Small intestine (tissue), 7 donors: ENCODE measurements around the gene S100A4. TPM values are rescaled to one million over a fixed set of nuclear protein-coding genes. Genes with fewer than 3 reads are reported as not detected.
"Not testable (repeated sequence)": the region's sequence is repeated elsewhere in the genome, so short reads cannot be mapped to it uniquely, and the experiment has no call there.

Experiments
- DNase-seq, 2 donors: peaks; one replicate each; pipeline versions ENCODE4 v3.0.0 to v3.0.0-alpha.2; 2013
- FAIRE-seq: peaks from 2 replicates; lab custom pipeline; 2012; peaks lifted over from hg19 to GRCh38; lab: Jason Lieb, UNC
- H3K27ac ChIP-seq, 3 donors: one replicate each; pipeline ENCODE4 v1.5.1; 2013; ENCODE audit warnings: low read length in 2 of 3, mild to moderate bottlenecking in 2 of 3, control low read depth in 1 of 3, inconsistent platforms in 1 of 3, low read depth in 1 of 3, moderate library complexity in 1 of 3
- H3K27me3 ChIP-seq, 3 donors: one replicate each; pipeline ENCODE4 v1.6.1; 2013; ENCODE audit warnings: low read length in 3 of 3, inconsistent platforms in 1 of 3; ENCODE audit not compliant: control insufficient read depth in 3 of 3, insufficient read depth in 3 of 3
- H3K36me3 ChIP-seq, 3 donors: one replicate each; pipeline ENCODE4 v1.6.1; 2013; ENCODE audit warnings: low read length in 3 of 3, inconsistent platforms in 1 of 3, low read depth in 1 of 3, mild to moderate bottlenecking in 1 of 3, moderate library complexity in 1 of 3; ENCODE audit not compliant: control insufficient read depth in 3 of 3, insufficient read depth in 2 of 3
- H3K4me1 ChIP-seq, 3 donors: one replicate each; pipeline ENCODE4 v1.6.1; 2013; ENCODE audit warnings: low read length in 2 of 3, inconsistent platforms in 1 of 3, low read depth in 1 of 3, mild to moderate bottlenecking in 1 of 3, moderate library complexity in 1 of 3; ENCODE audit not compliant: control insufficient read depth in 3 of 3, insufficient read depth in 2 of 3
- H3K4me3 ChIP-seq, 3 donors: one replicate each; pipeline ENCODE4 v1.5.1; 2013; ENCODE audit warnings: low read length in 3 of 3, control low read depth in 1 of 3, inconsistent platforms in 1 of 3, low read depth in 1 of 3, mild to moderate bottlenecking in 1 of 3, moderate library complexity in 1 of 3
- H3K9me3 ChIP-seq, 2 donors: one replicate each; pipeline ENCODE4 v1.6.1; 2013; ENCODE audit warnings: low read depth in 1 of 2, low read length in 1 of 2; ENCODE audit not compliant: control insufficient read depth in 2 of 2, insufficient read depth in 1 of 2
- WGBS, 3 donors: extraction: QIAGEN DNeasy Blood & Tissue Kit; methylation state at CpG; one replicate each; pipeline ENCODE4 v1.1.7; 2013; 5-methylcytosine and 5-hydroxymethylcytosine counted together
- polyA plus RNA-seq, 4 donors: library from polyadenylated mRNA; stranded (reverse) in 3 of 4; unstranded in 1 of 4; fragments of 200-250 nt in 3 of 4; fragments of 120-200 nt in 1 of 4; gene quantifications; one replicate each; pipeline versions ENCODE4 v1.2.1 to v1.2.3, GENCODE V29; 2013
- donor health status: healthy with polysubstance abuse.
- donor health status: control.
- donor health status: control.
- donor health status: Bipolar disorder and iron deficiency.
- donor health status: healthy.

The S100A4 gene
- polyA plus RNA-seq, 4 donors = 7.6 to 230 (median 78.7) TPM

GRCh38 chr1:153583976-153584375 lies 38.4 kb upstream of the S100A4 start:
- FAIRE-seq (no peak), DNase-seq (no peak)
- Histone ChIP-seq H3K27ac (no peak overlapping the region), H3K4me1 (no peaks in the 10 kb centered on the region), H3K36me3 (no peaks in the 10 kb centered on the region), H3K27me3 (no peaks in the 10 kb centered on the region), H3K4me3 (no peak overlapping the region), H3K9me3 (no peaks in the 10 kb centered on the region)
- 74 to 91% (median 78%) methylated on average over 2 of the region's 2 CpGs for WGBS, 3 donors

GRCh38 chr1:153583514-153583913 lies 37.9 kb upstream of the S100A4 start:
- H3K27me3 ChIP-seq, H3K36me3 ChIP-seq, FAIRE-seq, DNase-seq, H3K9me3 ChIP-seq, H3K4me3 ChIP-seq, H3K27ac ChIP-seq, H3K4me1 ChIP-seq: not testable (repeated sequence)
- 52 to 75% (median 74%) methylated on average over 2 to 3 of the region's 3 CpGs for WGBS, 3 donors

DNA sequence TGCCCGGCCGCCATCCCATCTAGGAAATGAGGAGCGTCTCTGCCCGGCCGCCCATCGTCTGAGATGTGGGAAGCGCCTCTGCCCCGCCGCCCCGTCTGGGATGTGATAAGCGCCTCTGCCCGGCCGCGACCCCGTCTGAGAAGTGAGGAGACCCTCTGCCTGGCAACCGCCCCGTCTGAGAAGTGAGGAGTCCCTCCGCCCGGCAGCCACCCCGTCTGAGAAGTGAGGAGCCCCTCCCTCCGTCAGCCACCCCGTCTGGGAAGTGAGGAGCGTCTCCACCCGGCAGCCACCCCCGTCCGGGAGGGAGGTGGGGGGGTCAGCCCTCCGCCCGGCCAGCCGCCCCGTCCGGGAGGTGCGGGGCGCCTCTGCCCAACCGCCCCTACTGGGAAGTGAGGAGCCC lies 37.2 kb upstream of the S100A4 start:
- not testable (repeated sequence) for DNase-seq

GRCh38 chr1:153578936-153579335 lies 33.3 kb upstream of the S100A4 start:
- no peak overlapping the region for H3K27ac ChIP-seq
- DNase-seq (no peak), FAIRE-seq (no peak)
- no peaks in the 10 kb centered on the region for H3K27me3 ChIP-seq
- no peaks in the 10 kb centered on the region for H3K9me3 ChIP-seq
- peaks cover 0 to 3% (median 0%) of the 10 kb centered on the region in 3 donors for H3K4me1 ChIP-seq
- WGBS, 3 donors = 81 to 84% (median 82%) methylated on average over 3 of the region's 3 CpGs
- no peak overlapping the region for H3K4me3 ChIP-seq
- H3K36me3 ChIP-seq = no peaks in the 10 kb centered on the region

More for the DNA sequence above, 37.2 kb upstream of the S100A4 start:
- not testable (repeated sequence) for H3K36me3 ChIP-seq, H3K4me3 ChIP-seq, H3K27ac ChIP-seq, H3K4me1 ChIP-seq, H3K27me3 ChIP-seq, FAIRE-seq, H3K9me3 ChIP-seq
- WGBS, 3 donors = 94 to 96% (median 95%) methylated on average over 26 to 34 of the region's 34 CpGs

GRCh38 chr1:153578490-153578889 lies 32.9 kb upstream of the S100A4 start:
- H3K36me3 ChIP-seq = no peaks in the 10 kb centered on the region
- FAIRE-seq (no peak), DNase-seq (no peak)
- no peak overlapping the region for H3K27ac ChIP-seq
- no peaks in the 10 kb centered on the region for H3K9me3 ChIP-seq
- peaks cover 0 to 5% (median 0%) of the 10 kb centered on the region in 3 donors for H3K4me1 ChIP-seq
- H3K4me3 ChIP-seq = no peak overlapping the region
- H3K27me3 ChIP-seq = no peaks in the 10 kb centered on the region

DNA sequence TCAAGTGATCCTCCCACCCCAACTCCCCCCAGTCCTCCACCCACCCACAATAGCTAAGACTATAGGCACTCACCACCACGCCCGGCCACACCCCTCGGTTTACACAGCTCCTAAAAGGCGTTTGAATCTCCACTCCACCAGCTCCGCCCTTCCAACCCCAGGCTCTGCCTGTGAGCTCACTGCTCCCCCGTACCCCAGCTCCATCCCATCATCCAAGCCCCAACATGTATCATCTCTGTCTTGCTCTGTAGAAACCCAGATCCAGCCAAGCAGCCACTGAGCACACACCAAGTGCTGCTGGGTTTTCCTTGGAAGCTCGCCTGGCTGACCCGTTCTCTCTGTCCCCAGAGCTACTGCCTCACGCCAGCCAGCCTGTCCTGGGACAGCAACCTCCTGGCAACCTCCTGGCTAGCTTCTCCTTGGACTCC lies 32.0 kb upstream of the S100A4 start:
- no peaks in the 10 kb centered on the region for H3K9me3 ChIP-seq
- WGBS, 3 donors = 20 to 55% (median 43%) methylated on average over 9 of the region's 9 CpGs

GRCh38 chr1:153577138-153577537 lies 31.5 kb upstream of the S100A4 start:
- no peak overlapping the region for H3K4me3 ChIP-seq
- H3K9me3 ChIP-seq = no peaks in the 10 kb centered on the region
- peaks cover 0 to 10% (median 3%) of the 10 kb centered on the region in 3 donors for H3K4me1 ChIP-seq
- no peaks in the 10 kb centered on the region for H3K27me3 ChIP-seq
- FAIRE-seq (no peak), DNase-seq (no peak)
- 60 to 63% (median 61%) methylated on average over 4 of the region's 4 CpGs for WGBS, 3 donors
- H3K36me3 ChIP-seq = no peaks in the 10 kb centered on the region
- H3K27ac ChIP-seq = no peak overlapping the region

More for the DNA sequence above, 32.0 kb upstream of the S100A4 start:
- Histone ChIP-seq H3K27ac (no peak overlapping the region), H3K27me3 (no peaks in the 10 kb centered on the region), H3K36me3 (no peaks in the 10 kb centered on the region), H3K4me3 (no peak overlapping the region), H3K4me1 (peaks cover 0 to 10% (median 3%) of the 10 kb centered on the region in 3 donors)
- DNase-seq = no peak
- FAIRE-seq = no peak

DNA sequence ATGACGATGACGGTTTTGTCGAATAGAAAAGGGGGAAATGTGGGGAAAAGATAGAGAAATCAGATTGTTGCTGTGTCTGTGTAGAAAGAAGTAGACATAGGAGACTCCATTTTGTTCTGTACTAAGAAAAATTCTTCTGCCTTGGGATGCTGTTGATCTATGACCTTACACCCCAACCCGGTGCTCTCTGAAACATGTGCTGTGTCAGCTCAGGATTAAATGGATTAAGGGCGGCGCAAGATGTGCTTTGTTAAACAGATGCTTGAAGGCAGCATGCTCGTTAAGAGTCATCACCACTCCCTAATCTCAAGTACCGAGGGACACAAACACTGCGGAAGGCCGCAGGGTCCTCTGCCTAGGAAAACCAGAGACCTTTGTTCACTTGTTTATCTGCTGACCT lies 29.9 kb upstream of the S100A4 start:
- H3K36me3 ChIP-seq, DNase-seq, H3K4me3 ChIP-seq, FAIRE-seq, H3K27me3 ChIP-seq, H3K4me1 ChIP-seq, H3K27ac ChIP-seq, H3K9me3 ChIP-seq: not testable (repeated sequence)
- 67 to 83% (median 78%) methylated on average over 6 to 10 of the region's 10 CpGs for WGBS, 3 donors

GRCh38 chr1:153575081-153575491 lies 29.5 kb upstream of the S100A4 start:
- H3K36me3 ChIP-seq, H3K27ac ChIP-seq, FAIRE-seq, H3K9me3 ChIP-seq, H3K4me3 ChIP-seq, H3K27me3 ChIP-seq, DNase-seq: not testable (repeated sequence)
- peaks cover 0 to 10% (median 10%) of the 10 kb centered on the region in 3 donors for H3K4me1 ChIP-seq
- WGBS, 3 donors = 90 to 98% (median 95%) methylated on average over 20 to 35 of the region's 35 CpGs
